Fibroblast of pulmonary artery (primary cell): ENCODE results near the gene MYO1A.

Experiments used
- DNase-seq: peaks from one replicate; pipeline ENCODE4 v3.0.0-alpha.2; 2010; ENCODE audit warnings: low read depth
- H3K4me3 ChIP-seq: replicated peaks from 2 replicates; pipeline ENCODE4 v1.5.1; 2011; ENCODE audit warnings: low read depth, mild to moderate bottlenecking, control low read depth, low read length, moderate library complexity
- TF ChIP-seq, protein P1 (sequence below): IDR thresholded peaks from 2 replicates; pipeline ENCODE4 v1.5.1; 2011; ENCODE audit warnings: mild to moderate bottlenecking, control low read depth, low read length, inconsistent platforms; ENCODE audit errors: missing control alignments

MYO1A gene

DNA sequence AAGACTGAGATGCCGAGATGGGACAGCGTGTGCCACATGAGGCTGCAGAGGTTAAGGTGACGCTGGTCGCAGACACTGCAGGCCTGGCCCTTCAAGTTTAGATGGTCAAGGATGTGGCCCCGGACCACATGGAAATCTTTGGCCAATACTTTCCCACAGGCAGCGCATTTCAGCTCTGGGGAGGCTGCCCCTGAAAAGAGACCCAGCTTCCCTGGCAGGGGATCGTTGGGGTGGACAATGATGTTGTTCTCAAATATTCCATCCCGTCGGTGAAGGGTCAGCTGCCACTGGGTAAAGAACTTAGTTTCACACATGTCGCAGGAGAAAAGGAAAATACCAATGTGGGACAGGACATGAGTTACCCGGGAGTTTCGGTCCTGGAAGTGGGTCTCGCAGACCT is 46.5 kb downstream of the MYO1A start:
- no peak for DNase-seq
- no peak overlapping the region for H3K4me3 ChIP-seq
- TF ChIP-seq, protein P1, sequence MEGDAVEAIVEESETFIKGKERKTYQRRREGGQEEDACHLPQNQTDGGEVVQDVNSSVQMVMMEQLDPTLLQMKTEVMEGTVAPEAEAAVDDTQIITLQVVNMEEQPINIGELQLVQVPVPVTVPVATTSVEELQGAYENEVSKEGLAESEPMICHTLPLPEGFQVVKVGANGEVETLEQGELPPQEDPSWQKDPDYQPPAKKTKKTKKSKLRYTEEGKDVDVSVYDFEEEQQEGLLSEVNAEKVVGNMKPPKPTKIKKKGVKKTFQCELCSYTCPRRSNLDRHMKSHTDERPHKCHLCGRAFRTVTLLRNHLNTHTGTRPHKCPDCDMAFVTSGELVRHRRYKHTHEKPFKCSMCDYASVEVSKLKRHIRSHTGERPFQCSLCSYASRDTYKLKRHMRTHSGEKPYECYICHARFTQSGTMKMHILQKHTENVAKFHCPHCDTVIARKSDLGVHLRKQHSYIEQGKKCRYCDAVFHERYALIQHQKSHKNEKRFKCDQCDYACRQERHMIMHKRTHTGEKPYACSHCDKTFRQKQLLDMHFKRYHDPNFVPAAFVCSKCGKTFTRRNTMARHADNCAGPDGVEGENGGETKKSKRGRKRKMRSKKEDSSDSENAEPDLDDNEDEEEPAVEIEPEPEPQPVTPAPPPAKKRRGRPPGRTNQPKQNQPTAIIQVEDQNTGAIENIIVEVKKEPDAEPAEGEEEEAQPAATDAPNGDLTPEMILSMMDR, result no peak

DNA sequence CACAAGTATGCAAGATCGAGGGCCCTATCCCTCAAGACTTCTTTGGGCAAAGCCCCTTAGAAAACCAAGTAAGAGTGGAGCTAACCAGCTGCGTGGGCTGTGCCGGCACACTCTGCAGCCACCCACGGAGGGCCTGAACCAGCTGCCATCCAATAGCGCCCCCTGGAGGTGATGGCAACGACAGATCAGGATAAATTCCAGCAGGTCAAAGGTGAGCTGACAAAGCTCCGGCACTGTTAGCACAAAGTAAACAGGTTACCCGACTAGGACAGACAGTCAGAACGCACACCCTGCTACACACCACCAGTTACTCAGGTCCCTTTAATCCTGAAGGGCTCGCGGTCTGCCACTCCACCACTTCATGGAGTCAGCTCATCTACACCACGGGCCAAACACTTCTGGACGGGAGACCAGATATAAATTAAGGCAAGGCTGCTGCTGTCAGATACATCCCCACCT is 48.5 kb downstream of the MYO1A start:
- DNase-seq, result peak; percentile 76
- no peak overlapping the region for H3K4me3 ChIP-seq
- TF ChIP-seq, protein P1, result peak; percentile 81

DNA sequence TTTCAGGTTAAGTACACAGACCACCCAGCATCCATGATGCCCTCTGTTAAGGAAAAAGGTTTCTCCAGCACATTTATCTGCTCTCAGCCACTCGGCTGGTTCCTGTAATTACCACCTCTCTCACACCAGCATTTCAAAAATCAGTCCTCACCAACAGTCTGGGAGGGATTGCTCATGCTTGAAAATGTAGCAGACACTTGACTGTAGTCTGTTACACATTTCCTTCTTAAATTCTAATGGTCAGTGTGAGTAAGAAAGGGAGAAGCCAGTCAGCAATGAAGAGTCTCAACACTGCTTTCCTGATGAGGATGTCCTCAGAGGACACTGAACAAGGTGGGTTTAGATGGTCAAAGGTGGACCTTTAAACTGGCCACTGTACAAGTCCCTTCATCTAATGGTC is 49.5 kb downstream of the MYO1A start:
- no peak for DNase-seq
- TF ChIP-seq, protein P1, result no peak
- H3K4me3 ChIP-seq, result no peak overlapping the region

DNA sequence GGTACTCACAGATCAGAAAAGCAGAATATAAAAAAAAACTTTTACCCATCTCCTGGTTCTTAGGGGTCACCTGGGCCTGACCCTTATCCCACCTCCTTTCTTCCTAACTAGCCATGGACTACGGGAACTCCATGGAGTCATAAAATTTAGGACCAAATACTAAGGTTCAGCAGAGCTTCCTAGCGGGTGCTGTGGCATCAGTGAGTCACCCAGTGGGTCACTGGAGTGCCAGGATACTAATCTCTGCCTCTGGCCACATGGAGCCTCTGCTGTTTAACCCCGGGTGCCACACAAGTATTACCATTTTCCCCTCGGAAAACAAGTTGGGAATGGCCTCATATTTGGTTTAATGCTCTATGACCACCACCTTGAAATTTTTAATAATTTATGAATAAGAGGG is 50.5 kb downstream of the MYO1A start:
- H3K4me3 ChIP-seq, result no peak overlapping the region
- TF ChIP-seq, protein P1, result no peak
- DNase-seq, result no peak

DNA sequence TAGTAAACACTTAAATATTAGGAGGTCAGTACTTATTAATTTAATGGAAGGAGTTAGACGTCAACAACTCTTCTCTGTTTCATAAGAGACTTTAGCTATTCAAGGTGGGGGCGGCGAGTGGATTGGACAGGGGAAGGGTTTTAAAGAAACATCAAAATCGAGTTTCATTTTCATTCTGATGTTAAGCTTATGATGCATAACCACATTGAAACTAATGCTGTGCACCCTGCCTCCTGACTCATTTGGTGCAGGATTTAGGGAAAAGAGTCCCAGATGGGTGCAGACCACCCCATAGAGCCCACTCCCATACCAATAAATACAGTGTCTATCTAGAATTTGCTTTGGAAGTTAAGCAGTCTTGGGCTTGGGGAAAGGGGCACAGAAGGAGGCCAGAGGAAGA is 50.9 kb downstream of the MYO1A start:
- DNase-seq, result no peak
- no peak overlapping the region for H3K4me3 ChIP-seq
- TF ChIP-seq, protein P1, result no peak

DNA sequence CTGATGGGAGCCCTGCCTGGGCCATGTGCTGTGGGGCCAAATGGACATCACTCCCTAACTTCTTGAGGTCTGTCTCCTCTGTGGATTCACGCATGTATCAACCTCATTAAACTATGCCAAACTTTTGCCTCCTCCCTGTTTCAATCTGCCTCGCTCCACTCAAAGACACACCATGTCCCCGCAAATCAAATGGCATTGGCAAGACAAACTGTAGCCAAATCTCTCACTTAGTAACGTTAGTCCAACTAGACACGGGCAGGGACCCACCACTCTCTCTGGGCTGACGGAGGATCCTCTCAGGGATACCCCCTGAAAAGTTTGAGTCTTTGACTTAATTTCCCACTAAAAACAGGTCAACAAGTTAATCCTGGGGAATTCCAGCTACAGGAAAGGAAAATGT is 51.6 kb downstream of the MYO1A start:
- H3K4me3 ChIP-seq, result no peak overlapping the region
- no peak for DNase-seq
- TF ChIP-seq, protein P1, result no peak

DNA sequence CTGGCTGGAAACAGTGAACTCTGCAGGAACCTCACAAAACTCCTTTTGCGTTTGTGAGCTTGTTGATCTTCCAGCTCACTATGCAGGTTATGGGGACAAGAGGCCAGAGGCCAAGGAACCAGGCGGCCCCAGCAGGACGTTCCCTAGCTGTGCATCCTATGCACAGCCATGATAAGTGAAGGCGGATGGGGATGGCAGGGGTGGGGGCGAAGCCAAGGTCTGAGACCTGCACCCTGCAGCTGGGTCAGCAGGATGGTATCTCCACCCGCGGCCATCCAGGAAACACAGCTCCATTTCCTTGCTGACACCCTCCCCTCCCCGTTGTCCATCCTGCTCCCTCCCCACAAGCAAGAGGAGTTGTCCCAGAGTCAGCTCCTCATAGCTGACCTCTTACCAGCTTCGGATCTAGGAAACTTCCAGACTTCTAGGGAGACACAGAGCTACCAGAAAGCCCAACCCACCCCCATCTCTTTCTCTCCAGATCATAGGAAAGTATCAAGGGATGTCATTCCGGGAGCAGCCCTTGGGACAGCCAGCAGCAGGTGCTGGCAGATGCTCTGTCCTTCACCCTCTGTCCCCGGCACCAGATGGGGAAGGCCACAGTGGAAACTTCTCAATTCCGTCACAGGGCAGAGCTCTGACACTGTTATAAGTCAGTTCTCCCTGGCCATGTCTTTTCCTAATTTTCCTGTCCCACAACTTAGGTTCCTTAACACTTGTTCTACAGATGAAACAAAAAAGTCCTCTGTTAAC is 53.0 kb downstream of the MYO1A start:
- no peak for DNase-seq
- H3K4me3 ChIP-seq, result no peak overlapping the region
- TF ChIP-seq, protein P1, result no peak
